ENCODE measurements around the gene CACNA1B.

Gene CACNA1B

GRCh38 chr9:137975936-137976565 lies 98.5 kb downstream of the CACNA1B start:
- CTCF ChIA-PET: no interaction called here

GRCh38 chr9:137977571-137978261 lies 100.1 kb downstream of the CACNA1B start:
- POLR2A ChIA-PET: no interaction called here
- CTCF ChIA-PET: no interaction called here

More at GRCh38 chr9:137975936-137976565, 98.5 kb downstream of the CACNA1B start:
- no peak for TF ChIP-seq PKNOX1 (IDR thresholded peaks at IDR 0.05)
- TF ChIP-seq CTBP1 (IDR thresholded peaks at IDR 0.05; ENCODE audit: borderline replicate concordance): no peak
- TF ChIP-seq ARNT (IDR thresholded peaks at IDR 0.05): no peak
- no peak for TF ChIP-seq ZNF384 (IDR thresholded peaks at IDR 0.05)
- no peak for TF ChIP-seq SP1 (IDR thresholded peaks at IDR 0.05)
- no peak for TF ChIP-seq ELF4 (IDR thresholded peaks at IDR 0.05)
- TF ChIP-seq HDGF (IDR thresholded peaks at IDR 0.05; ENCODE audit: borderline replicate concordance): no peak
- TF ChIP-seq FOXK2 (IDR thresholded peaks at IDR 0.05): no peak
- no peak for TF ChIP-seq NFRKB (IDR thresholded peaks at IDR 0.05)
- no peak for TF ChIP-seq BHLHE40 (IDR thresholded peaks at IDR 0.05; ENCODE audit: borderline replicate concordance)
- TF ChIP-seq TARDBP (IDR thresholded peaks at IDR 0.05): no peak
- no peak for TF ChIP-seq L3MBTL2 (conservative IDR thresholded peaks at IDR 0.05)
- TF ChIP-seq FOXA1 (IDR thresholded peaks at IDR 0.05): no peak
- no peak for TF ChIP-seq SUZ12 (IDR thresholded peaks at IDR 0.05)
- TF ChIP-seq FOXM1 (IDR thresholded peaks at IDR 0.05; ENCODE audit: borderline replicate concordance): no peak
- no peak for TF ChIP-seq LEF1 (IDR thresholded peaks at IDR 0.05; ENCODE audit: borderline replicate concordance)
- no peak for DNase-seq (ENCODE audit: extremely low spot score)
- POLR2A ChIA-PET: no interaction called here

GRCh38 chr9:137978262-137978714 lies 100.7 kb downstream of the CACNA1B start:
- TF ChIP-seq FOXK2 (IDR thresholded peaks at IDR 0.05): no peak
- TF ChIP-seq NFRKB (IDR thresholded peaks at IDR 0.05): no peak
- no peak for TF ChIP-seq ARNT (IDR thresholded peaks at IDR 0.05)
- TF ChIP-seq BHLHE40 (IDR thresholded peaks at IDR 0.05; ENCODE audit: borderline replicate concordance): no peak
- no peak for TF ChIP-seq HDGF (IDR thresholded peaks at IDR 0.05; ENCODE audit: borderline replicate concordance)
- no peak for TF ChIP-seq ZNF384 (IDR thresholded peaks at IDR 0.05)
- TF ChIP-seq SP1 (IDR thresholded peaks at IDR 0.05): no peak
- no peak for TF ChIP-seq PKNOX1 (IDR thresholded peaks at IDR 0.05)
- TF ChIP-seq CTBP1 (IDR thresholded peaks at IDR 0.05; ENCODE audit: borderline replicate concordance): no peak
- no peak for TF ChIP-seq SUZ12 (IDR thresholded peaks at IDR 0.05)
- TF ChIP-seq LEF1 (IDR thresholded peaks at IDR 0.05; ENCODE audit: borderline replicate concordance): no peak
- no peak for TF ChIP-seq FOXM1 (IDR thresholded peaks at IDR 0.05; ENCODE audit: borderline replicate concordance)
- no peak for TF ChIP-seq ELF4 (IDR thresholded peaks at IDR 0.05)
- TF ChIP-seq FOXA1 (IDR thresholded peaks at IDR 0.05): no peak
- POLR2A ChIA-PET: no interaction called here
- DNase-seq (ENCODE audit: extremely low spot score): no peak
- CTCF ChIA-PET: no interaction called here

More at GRCh38 chr9:137977571-137978261, 100.1 kb downstream of the CACNA1B start:
- DNase-seq (ENCODE audit: extremely low spot score): no peak
- TF ChIP-seq SUZ12 (IDR thresholded peaks at IDR 0.05) (no peak), ARNT (IDR thresholded peaks at IDR 0.05) (no peak), TARDBP (IDR thresholded peaks at IDR 0.05) (no peak), FOXK2 (IDR thresholded peaks at IDR 0.05) (no peak), FOXM1 (IDR thresholded peaks at IDR 0.05; ENCODE audit: borderline replicate concordance) (no peak), PKNOX1 (IDR thresholded peaks at IDR 0.05) (no peak), ELF4 (IDR thresholded peaks at IDR 0.05) (no peak), LEF1 (IDR thresholded peaks at IDR 0.05; ENCODE audit: borderline replicate concordance) (no peak), NFRKB (IDR thresholded peaks at IDR 0.05) (no peak), ZNF384 (IDR thresholded peaks at IDR 0.05) (no peak), SP1 (IDR thresholded peaks at IDR 0.05) (no peak)

- no peak for DNase-seq (ENCODE audit: extremely low spot score)
Measured at GRCh38 chr9:137982200-137982599, 104.6 kb downstream of the CACNA1B start.

GRCh38 chr9:137984005-137984404 lies 106.4 kb downstream of the CACNA1B start:
- TF ChIP-seq FOXA1 (IDR thresholded peaks at IDR 0.05): no peak
- TF ChIP-seq SP1 (IDR thresholded peaks at IDR 0.05): no peak
- no peak for TF ChIP-seq NFRKB (IDR thresholded peaks at IDR 0.05)
- no peak for TF ChIP-seq L3MBTL2 (conservative IDR thresholded peaks at IDR 0.05)
- ChIA-PET POLR2A (no interaction called here), CTCF (no interaction called here)
- no peak for DNase-seq (ENCODE audit: extremely low spot score)

More at GRCh38 chr9:137982200-137982599, 104.6 kb downstream of the CACNA1B start:
- ChIA-PET POLR2A (no interaction called here), CTCF (no interaction called here)
- TF ChIP-seq L3MBTL2 (conservative IDR thresholded peaks at IDR 0.05) (no peak), BHLHE40 (IDR thresholded peaks at IDR 0.05; ENCODE audit: borderline replicate concordance) (no peak), SUZ12 (IDR thresholded peaks at IDR 0.05) (no peak), FOXK2 (IDR thresholded peaks at IDR 0.05) (no peak), FOXA1 (IDR thresholded peaks at IDR 0.05) (no peak), ARNT (IDR thresholded peaks at IDR 0.05) (no peak)

GRCh38 chr9:137984520-137985257 lies 107.1 kb downstream of the CACNA1B start:
- ChIA-PET CTCF (no interaction called here), POLR2A (no interaction called here)
- TF ChIP-seq ZNF384 (IDR thresholded peaks at IDR 0.05) (no peak), FOXK2 (IDR thresholded peaks at IDR 0.05) (no peak), L3MBTL2 (conservative IDR thresholded peaks at IDR 0.05) (no peak), HDGF (IDR thresholded peaks at IDR 0.05; ENCODE audit: borderline replicate concordance) (no peak), CTBP1 (IDR thresholded peaks at IDR 0.05; ENCODE audit: borderline replicate concordance) (no peak), SP1 (IDR thresholded peaks at IDR 0.05) (no peak)
- DNase-seq (ENCODE audit: extremely low spot score): no peak

Measured in HEK293T (cell line).